MG63 (cell line): ENCODE data around the gene CDKN1B. TPM values are rescaled to one million over a fixed set of nuclear protein-coding genes. Genes with fewer than 3 reads are reported as not detected.
A peak's percentile ranks its signal among the peaks of the same experiment; 100 is the strongest.

ENCODE experiments used
- DNase-seq: peaks from one replicate; pipeline ENCODE4 v3.0.0-alpha.2; 2020
- H3K27me3 ChIP-seq: fragments of 250-450 bp; sonication (Bioruptor Pico); 2 replicates; pipeline ENCODE4 v1.5.1; 2020; ENCODE audit warnings: mild to moderate bottlenecking, moderate library complexity
- H3K36me3 ChIP-seq: fragments of 250-450 bp; sonication (Bioruptor Pico); 2 replicates; pipeline ENCODE4 v1.5.1; 2020; ENCODE audit warnings: mild to moderate bottlenecking, moderate library complexity
- H3K4me3 ChIP-seq: fragments of 250-450 bp; sonication (Bioruptor Pico); 2 replicates; pipeline ENCODE4 v1.5.1; 2020; ENCODE audit warnings: mild to moderate bottlenecking, moderate library complexity
- H3K9me3 ChIP-seq: fragments of 250-450 bp; sonication (Bioruptor Pico); 2 replicates; pipeline ENCODE4 v1.5.1; 2020; ENCODE audit warnings: mild to moderate bottlenecking, moderate library complexity
- total RNA-seq: library from RNA; depleted of rRNA; stranded (reverse); fragments of >200 nt; shearing (Covaris generic); gene quantifications from 2 replicates; pipeline ENCODE4 v1.2.3, GENCODE V29; 2014; ENCODE audit warnings: low replicate concordance; rRNA removed

Gene CDKN1B
- total RNA-seq: 35.1 and 57.9 TPM in 2 replicates

DNA sequence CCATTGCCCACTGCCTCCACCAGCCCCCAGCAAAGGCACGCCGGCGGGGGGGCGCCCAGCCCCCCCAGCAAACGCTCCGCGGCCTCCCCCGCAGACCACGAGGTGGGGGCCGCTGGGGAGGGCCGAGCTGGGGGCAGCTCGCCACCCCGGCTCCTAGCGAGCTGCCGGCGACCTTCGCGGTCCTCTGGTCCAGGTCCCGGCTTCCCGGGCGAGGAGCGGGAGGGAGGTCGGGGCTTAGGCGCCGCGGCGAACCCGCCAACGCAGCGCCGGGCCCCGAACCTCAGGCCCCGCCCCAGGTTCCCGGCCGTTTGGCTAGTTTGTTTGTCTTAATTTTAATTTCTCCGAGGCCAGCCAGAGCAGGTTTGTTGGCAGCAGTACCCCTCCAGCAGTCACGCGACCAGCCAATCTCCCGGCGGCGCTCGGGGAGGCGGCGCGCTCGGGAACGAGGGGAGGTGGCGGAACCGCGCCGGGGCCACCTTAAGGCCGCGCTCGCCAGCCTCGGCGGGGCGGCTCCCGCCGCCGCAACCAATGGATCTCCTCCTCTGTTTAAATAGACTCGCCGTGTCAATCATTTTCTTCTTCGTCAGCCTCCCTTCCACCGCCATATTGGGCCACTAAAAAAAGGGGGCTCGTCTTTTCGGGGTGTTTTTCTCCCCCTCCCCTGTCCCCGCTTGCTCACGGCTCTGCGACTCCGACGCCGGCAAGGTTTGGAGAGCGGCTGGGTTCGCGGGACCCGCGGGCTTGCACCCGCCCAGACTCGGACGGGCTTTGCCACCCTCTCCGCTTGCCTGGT is at the start of gene CDKN1B:
Gene CDKN1B (plus strand): TSS at position 576 of the 793 bp plus-strand sequence. CDS start 472 bp downstream, outside the sequence.
- peak within 1 kb of the TSS; percentile 87 for H3K4me3 ChIP-seq
- peak; percentile 97 for DNase-seq
- H3K9me3 ChIP-seq: no peaks in the 10 kb centered on the region
- peaks cover 43% of the 10 kb centered on the region for H3K36me3 ChIP-seq
- no peaks in the 10 kb centered on the region for H3K27me3 ChIP-seq

DNA sequence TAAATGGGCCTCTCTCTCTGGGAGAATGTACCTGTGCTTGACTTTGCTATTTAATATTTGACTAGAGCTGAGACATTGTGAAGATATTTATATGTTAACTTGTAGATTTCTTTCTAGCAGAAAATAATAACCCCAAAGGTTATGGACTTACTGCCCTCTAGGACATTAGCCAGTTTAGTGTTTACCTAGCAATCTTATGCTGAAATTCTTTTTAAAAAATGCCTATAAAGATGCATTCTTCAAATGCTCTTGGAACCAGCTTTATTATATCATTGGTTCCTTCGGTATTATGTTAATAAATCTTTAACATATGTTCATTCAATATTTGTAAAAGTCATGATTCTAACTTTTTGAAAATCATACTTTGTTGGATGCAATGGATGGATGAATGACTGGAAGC is 49.2 kb upstream of the CDKN1B start:
- no peaks in the 10 kb centered on the region for H3K27me3 ChIP-seq
- H3K36me3 ChIP-seq: no peaks in the 10 kb centered on the region
- no peak for DNase-seq
- no peak overlapping the region for H3K4me3 ChIP-seq
- no peaks in the 10 kb centered on the region for H3K9me3 ChIP-seq

GRCh38 chr12:12669020-12669419 is 48.1 kb upstream of the CDKN1B start:
- Histone ChIP-seq H3K27me3 (no peaks in the 10 kb centered on the region), H3K9me3 (no peaks in the 10 kb centered on the region), H3K4me3 (no peak overlapping the region), H3K36me3 (no peaks in the 10 kb centered on the region)
- no peak for DNase-seq

DNA sequence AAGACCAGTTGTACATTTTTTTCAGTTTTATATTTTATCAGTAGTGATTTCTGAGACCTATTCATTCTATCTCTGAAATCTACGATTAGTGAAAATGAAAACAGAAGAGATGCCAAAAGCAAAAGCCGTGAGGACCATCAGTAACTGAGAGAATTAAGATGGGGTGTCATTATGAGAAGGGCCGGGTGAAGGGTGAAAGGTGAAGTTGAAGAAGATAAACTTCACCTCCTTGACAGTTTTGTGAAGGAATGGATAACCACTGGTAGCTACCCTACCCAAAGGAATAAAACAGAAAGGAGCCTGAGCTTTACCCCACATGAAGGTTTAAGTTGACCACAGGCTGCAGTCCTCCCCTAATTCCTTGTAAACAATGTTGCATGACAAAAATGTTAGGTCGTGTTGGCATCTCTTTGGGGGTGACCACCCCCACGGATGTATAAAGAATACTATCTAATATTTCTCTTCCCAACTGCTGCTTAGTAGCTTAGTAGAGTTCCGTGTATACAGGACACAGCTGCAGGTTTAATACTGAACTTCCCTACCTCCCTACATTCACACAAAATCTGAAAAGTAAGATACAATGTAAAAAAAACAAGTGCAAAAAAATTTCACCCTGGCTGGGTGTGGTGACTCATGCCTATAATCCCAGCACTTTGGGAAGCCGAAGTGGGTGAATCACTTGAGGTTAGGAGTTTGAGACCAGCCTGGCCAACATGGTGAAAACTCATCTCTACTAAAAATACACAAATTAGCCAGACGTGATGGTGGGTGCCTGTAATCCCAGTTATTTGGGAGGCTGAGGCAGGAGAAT is 45.1 kb upstream of the CDKN1B start:
- DNase-seq: peak; percentile 78
- Histone ChIP-seq H3K36me3 (no peaks in the 10 kb centered on the region), H3K4me3 (no peak overlapping the region), H3K9me3 (no peaks in the 10 kb centered on the region), H3K27me3 (no peaks in the 10 kb centered on the region)

DNA sequence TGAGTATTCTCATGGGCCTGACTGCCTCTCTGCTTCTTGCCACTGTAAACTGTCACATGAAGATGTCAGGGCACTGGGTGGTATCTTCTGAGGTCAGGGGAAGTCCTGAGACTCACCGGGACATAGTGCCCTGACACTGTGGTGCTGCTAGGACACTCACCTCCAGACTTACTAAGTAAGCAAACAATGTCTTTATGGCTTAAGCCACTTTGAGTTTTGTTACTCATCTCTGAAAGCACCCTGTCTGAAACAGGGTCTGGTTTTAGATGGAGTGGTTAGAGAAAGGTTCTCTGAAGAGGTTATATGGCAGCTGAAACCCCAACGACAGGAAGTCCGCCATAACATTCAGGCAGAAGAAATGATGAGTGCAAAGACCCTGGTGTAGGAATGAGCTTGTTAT is 43.9 kb upstream of the CDKN1B start:
- no peak overlapping the region for H3K4me3 ChIP-seq
- no peaks in the 10 kb centered on the region for H3K27me3 ChIP-seq
- no peak for DNase-seq
- no peaks in the 10 kb centered on the region for H3K36me3 ChIP-seq
- no peaks in the 10 kb centered on the region for H3K9me3 ChIP-seq

DNA sequence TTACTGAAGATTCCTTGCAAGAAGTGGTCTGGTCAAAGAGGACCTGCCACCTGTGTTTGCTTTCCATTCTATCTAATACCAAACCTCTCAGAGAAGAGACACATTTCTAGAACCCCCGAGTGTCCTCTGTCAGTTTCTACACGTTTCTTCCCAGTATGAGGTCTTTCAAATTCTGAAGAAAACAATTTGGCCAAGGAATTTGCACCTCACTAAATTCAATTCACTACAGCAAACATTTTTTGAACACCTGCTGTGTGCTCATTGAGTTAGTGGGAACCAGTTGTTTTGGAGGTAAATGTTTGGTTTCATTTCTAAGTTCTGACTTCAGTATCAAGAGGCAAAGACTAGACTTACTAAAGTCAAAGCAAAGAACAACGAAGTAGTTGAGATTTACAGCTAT is 40.6 kb upstream of the CDKN1B start:
- H3K4me3 ChIP-seq: no peak overlapping the region
- H3K36me3 ChIP-seq: no peaks in the 10 kb centered on the region
- no peak for DNase-seq
- no peaks in the 10 kb centered on the region for H3K9me3 ChIP-seq
- H3K27me3 ChIP-seq: no peaks in the 10 kb centered on the region

GRCh38 chr12:12681061-12681765 is 36.0 kb upstream of the CDKN1B start:
- Histone ChIP-seq H3K9me3 (no peaks in the 10 kb centered on the region), H3K36me3 (no peaks in the 10 kb centered on the region), H3K27me3 (no peaks in the 10 kb centered on the region), H3K4me3 (no peak overlapping the region)
- DNase-seq: no peak

- Histone ChIP-seq H3K4me3 (no peak overlapping the region), H3K9me3 (no peaks in the 10 kb centered on the region), H3K27me3 (no peaks in the 10 kb centered on the region), H3K36me3 (no peaks in the 10 kb centered on the region)
- DNase-seq: no peak
Observed at GRCh38 chr12:12682284-12682683, 34.9 kb upstream of the CDKN1B start.

- Histone ChIP-seq H3K27me3 (no peaks in the 10 kb centered on the region), H3K36me3 (no peaks in the 10 kb centered on the region), H3K9me3 (no peaks in the 10 kb centered on the region), H3K4me3 (no peak overlapping the region)
- DNase-seq: no peak
Observed at GRCh38 chr12:12683136-12683697, 34.0 kb upstream of the CDKN1B start.

DNA sequence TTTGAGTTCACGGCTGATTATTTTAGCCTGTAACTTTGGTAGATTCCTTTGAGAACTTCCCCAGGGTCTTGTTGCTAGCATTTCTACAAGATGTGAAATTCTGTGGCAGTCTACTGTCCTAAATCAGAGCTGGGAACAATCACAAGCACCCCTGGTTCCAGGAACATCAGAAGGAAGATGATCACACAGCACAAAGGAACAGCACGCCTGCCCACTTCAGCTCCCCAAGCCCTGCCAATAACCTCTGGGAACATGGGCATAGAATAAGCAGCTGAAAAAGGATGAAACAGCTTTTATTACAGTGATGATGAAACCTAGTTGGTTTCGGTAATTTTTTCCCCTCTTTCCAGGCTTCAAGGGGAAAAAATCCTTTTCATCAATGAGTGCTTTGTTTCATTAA is 33.4 kb upstream of the CDKN1B start:
- no peaks in the 10 kb centered on the region for H3K27me3 ChIP-seq
- H3K36me3 ChIP-seq: no peaks in the 10 kb centered on the region
- H3K4me3 ChIP-seq: no peak overlapping the region
- no peak for DNase-seq
- no peaks in the 10 kb centered on the region for H3K9me3 ChIP-seq

- Histone ChIP-seq H3K36me3 (no peaks in the 10 kb centered on the region), H3K4me3 (no peak overlapping the region), H3K27me3 (no peaks in the 10 kb centered on the region), H3K9me3 (no peaks in the 10 kb centered on the region)
- peak; percentile 43 for DNase-seq
Observed at GRCh38 chr12:12684375-12685106, 32.6 kb upstream of the CDKN1B start.

GRCh38 chr12:12685305-12685704 is 31.9 kb upstream of the CDKN1B start:
- Histone ChIP-seq H3K9me3 (no peaks in the 10 kb centered on the region), H3K4me3 (no peak overlapping the region), H3K27me3 (no peaks in the 10 kb centered on the region), H3K36me3 (no peaks in the 10 kb centered on the region)
- no peak for DNase-seq

DNA sequence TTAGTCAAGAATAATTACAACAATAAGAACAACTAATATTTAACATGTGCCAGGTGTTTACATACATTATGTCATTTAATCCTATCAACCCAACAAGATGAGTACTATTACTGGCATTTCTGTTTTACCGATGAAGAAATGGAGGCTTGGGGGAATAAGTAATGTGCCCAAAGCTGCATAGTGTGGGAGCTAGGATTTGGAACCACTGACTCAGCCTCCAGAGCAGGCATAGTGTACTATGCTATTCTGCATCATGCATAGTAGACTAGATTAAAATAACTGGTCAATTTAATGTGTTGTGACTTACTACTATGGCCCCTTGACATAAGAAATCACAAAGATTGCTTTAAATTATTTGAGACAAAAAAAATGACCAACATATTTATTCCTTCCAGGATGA is 30.7 kb upstream of the CDKN1B start:
- H3K9me3 ChIP-seq: no peaks in the 10 kb centered on the region
- no peak overlapping the region for H3K4me3 ChIP-seq
- DNase-seq: peak; percentile 38
- H3K36me3 ChIP-seq: no peaks in the 10 kb centered on the region
- H3K27me3 ChIP-seq: no peaks in the 10 kb centered on the region

DNA sequence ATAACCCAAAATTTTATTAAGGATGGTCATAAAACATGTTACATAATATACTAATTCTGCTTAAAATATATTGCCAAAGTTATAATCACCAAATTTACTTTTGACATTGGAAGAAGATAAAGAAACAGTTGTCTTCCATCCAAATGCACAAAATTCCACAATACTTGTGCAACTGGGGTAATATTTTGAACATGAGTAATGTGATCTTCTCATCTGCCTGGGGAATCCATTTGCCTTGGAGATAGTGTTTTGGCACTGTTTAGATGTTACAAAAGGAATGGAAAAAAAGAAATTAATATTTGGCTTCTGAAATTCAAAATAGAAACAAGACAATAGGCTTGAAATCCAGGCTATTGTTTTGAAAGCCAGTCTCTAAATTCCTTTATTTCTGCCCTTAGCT is 30.2 kb upstream of the CDKN1B start:
- Histone ChIP-seq H3K27me3 (no peaks in the 10 kb centered on the region), H3K4me3 (no peak overlapping the region), H3K9me3 (no peaks in the 10 kb centered on the region), H3K36me3 (no peaks in the 10 kb centered on the region)
- DNase-seq: no peak

GRCh38 chr12:12689647-12690300 is 27.4 kb upstream of the CDKN1B start:
- H3K9me3 ChIP-seq: no peaks in the 10 kb centered on the region

GRCh38 chr12:12691549-12691948 is 25.6 kb upstream of the CDKN1B start:
- H3K9me3 ChIP-seq: no peaks in the 10 kb centered on the region
- H3K27me3 ChIP-seq: no peaks in the 10 kb centered on the region
- H3K4me3 ChIP-seq: no peak overlapping the region
- DNase-seq: no peak
- no peaks in the 10 kb centered on the region for H3K36me3 ChIP-seq

More at GRCh38 chr12:12689647-12690300, 27.4 kb upstream of the CDKN1B start:
- Histone ChIP-seq H3K27me3 (no peaks in the 10 kb centered on the region), H3K36me3 (no peaks in the 10 kb centered on the region), H3K4me3 (no peak overlapping the region)
- peak; percentile 41 for DNase-seq
